ENCODE measurements around the gene MRPL14. TPM values are rescaled to one million over a fixed set of nuclear protein-coding genes. Genes with fewer than 3 reads are reported as not detected.

The MRPL14 gene
- total and polyA plus RNA-seq, 9 of the 15 experiments (the other 6 are each of a cell fraction or from before 2014, with no cell fraction given): 126 to 424 (median 165) TPM

DNA sequence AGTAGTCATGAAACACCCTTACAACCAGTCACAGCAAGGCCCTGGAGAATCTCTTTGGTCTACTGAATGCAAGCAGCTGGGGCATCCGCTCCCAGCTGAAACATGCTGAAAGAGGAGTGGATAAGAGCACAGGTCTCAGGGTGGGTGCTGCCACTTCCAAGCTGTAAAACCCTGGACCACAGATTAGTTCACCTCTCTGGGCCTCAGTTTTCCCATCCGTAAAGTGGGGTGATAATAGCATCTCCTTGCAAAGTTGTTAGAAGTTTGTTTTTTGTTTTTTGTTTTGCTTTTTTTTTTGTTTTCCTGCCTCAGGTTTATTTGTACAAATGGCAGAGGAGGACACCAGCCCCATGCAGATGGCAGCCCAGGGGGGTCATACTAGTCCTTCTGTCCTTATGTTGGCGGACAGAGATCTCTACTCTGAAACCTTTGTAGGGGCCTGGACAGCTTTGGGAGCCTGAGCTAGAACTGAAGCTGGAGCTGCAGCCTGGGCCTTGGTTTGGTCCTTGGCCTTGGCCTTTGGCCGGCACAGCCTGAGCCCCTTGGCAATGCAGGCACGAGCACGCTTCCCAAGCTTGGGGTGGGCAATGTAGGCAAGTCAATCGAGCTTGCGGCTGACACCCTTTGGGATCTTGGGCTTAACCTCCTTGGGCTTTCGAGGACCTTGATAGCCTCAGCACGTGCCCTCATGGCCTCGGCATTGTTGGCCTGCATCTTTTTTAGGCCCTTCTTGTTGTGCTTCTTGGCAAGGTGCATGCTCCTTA, 38.2 kb downstream of the MRPL14 start (continued):
- TF ChIP-seq RBM25 (IDR thresholded peaks at IDR 0.05; ENCODE audit: low read depth, low read length, severe bottlenecking) (peak; percentile 93), CSDE1 (IDR thresholded peaks at IDR 0.05) (no peak), NCOA1 (IDR thresholded peaks at IDR 0.05; ENCODE audit: low read depth) (no peak), MTA2 (IDR thresholded peaks at IDR 0.05; ENCODE audit: low read depth) (no peak), ADNP (tag; IDR thresholded peaks at IDR 0.05) (peak; percentile 84), MIER1 (IDR thresholded peaks at IDR 0.05; ENCODE audit: low read depth) (no peak), BCOR (IDR thresholded peaks at IDR 0.05) (peak; percentile 94), NBN (IDR thresholded peaks at IDR 0.05; ENCODE audit: low read depth) (no peak), POLR2G (IDR thresholded peaks at IDR 0.05; ENCODE audit: low read depth, low read length) (0 out of 2 replicates have a peak, but pooled peaks have one; percentile 38), HDAC2 (IDR thresholded peaks at IDR 0.05) (peak; percentile 72), TCF3 (CRISPR knock-in tag; IDR thresholded peaks at IDR 0.05) (no peak)

DNA sequence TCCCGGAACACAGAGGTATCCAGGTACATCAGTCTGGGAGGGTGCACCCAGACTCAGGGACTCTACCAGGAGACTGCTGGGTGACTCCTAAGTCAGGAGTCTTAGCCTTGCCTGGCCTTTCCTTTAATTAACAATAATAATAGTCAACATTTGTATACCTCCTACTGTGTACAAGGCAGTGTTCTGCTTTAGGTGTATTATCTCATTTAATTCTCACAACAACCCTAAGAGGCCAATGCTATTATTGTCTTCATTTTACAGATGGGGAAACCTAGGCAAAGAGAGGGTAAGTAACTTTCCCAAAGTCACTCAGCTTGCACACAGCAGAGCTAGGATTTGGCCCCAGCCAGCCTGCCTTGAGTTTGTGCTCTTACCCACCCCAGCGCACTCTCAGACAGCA, 39.6 kb downstream of the MRPL14 start:
- no peak overlapping the region for H3K4me3 ChIP-seq
- 88% methylated on average over 2 of the region's 2 CpGs for WGBS (ENCODE audit: insufficient coverage, low coverage, missing lambda C conversion rate)
- H3K36me3 ChIP-seq (ENCODE audit: control insufficient read depth, insufficient read depth, low read length): peaks cover 32% of the 10 kb centered on the region; the same call in 2 of the 3 replicates
- no peak overlapping the region for H3K27ac ChIP-seq (ENCODE audit: extremely low read depth, low read depth, low read length)
- no peaks in the 10 kb centered on the region for H3K9me1 ChIP-seq (ENCODE audit: control insufficient read depth, insufficient read depth, low read length)
- CTCF ChIA-PET (ENCODE audit: low intra/inter-chr PET ratio): no interaction called here
- in situ Hi-C loops (cut with MboI): no loop called here
- no peaks in the 10 kb centered on the region for H3K79me2 ChIP-seq (ENCODE audit: control insufficient read depth, insufficient read depth, low read length)
- H3K4me1 ChIP-seq (replicated peaks in 1 of 2; ENCODE audit: control insufficient read depth in 2 of 2, insufficient read depth in 2 of 2, low read length in 2 of 2): peaks cover 7 to 12% of the 10 kb centered on the region in 2 experiments; a peak in 4 of 5 replicates
- no peaks in the 10 kb centered on the region; the same call in 1 of the 2 replicates for H4K20me1 ChIP-seq (replicated peaks; ENCODE audit: control insufficient read depth, insufficient read depth, low read length)
- no peak overlapping the region for H2AFZ ChIP-seq (ENCODE audit: low read depth, low read length)
- H3K9me3 ChIP-seq (replicated peaks; ENCODE audit: control insufficient read depth, insufficient read depth, low read depth, low read length): no peaks in the 10 kb centered on the region
- intact Hi-C loops (cut with micrococcal nuclease): no loop called here
- peak overlapping the region in 1 of 2 experiments; percentile 85; a peak in 2 of 4 replicates for H3K9ac ChIP-seq (ENCODE audit: insufficient read depth in 1 of 2, low read depth in 2 of 2, low read length in 2 of 2)
- TF ChIP-seq ZNF384 (IDR thresholded peaks at IDR 0.05; ENCODE audit: low read depth, low read length) (no peak), ZNF3 (CRISPR knock-in tag; IDR thresholded peaks at IDR 0.05) (no peak)
- TF ChIP-seq, protein P1, sequence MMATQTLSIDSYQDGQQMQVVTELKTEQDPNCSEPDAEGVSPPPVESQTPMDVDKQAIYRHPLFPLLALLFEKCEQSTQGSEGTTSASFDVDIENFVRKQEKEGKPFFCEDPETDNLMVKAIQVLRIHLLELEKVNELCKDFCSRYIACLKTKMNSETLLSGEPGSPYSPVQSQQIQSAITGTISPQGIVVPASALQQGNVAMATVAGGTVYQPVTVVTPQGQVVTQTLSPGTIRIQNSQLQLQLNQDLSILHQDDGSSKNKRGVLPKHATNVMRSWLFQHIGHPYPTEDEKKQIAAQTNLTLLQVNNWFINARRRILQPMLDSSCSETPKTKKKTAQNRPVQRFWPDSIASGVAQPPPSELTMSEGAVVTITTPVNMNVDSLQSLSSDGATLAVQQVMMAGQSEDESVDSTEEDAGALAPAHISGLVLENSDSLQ (IDR thresholded peaks at IDR 0.05): no peak
- no peak for FAIRE-seq
- H3K4me2 ChIP-seq (ENCODE audit: insufficient read depth, low read length): no peak overlapping the region
- no TSS peak for BruUV-seq (replicated peaks)
- POLR2A ChIA-PET: interaction anchor here (0.6 to 1.6 kb wide), 3 partner anchors 14 to 143 kb away, joined by 3 to 4 read pairs (median 4); no protein-coding TSS in a partner anchor
- DNase-seq (ENCODE audit: extremely low read depth in 1 of 4, low spot score in 3 of 4): no peak
- H3K27me3 ChIP-seq (ENCODE audit: control insufficient read depth in 2 of 2, insufficient read depth in 2 of 2, low read length in 2 of 2): no peaks in the 10 kb centered on the region; a peak in 1 of 5 replicates
- ATAC-seq: no peak

Measured in K562 (cell line).